ENCODE data around the gene ICAM2.
"Not testable (repeated sequence)": the region's sequence is repeated elsewhere in the genome, so short reads cannot be mapped to it uniquely, and the experiment has no call there.

Gene ICAM2

DNA sequence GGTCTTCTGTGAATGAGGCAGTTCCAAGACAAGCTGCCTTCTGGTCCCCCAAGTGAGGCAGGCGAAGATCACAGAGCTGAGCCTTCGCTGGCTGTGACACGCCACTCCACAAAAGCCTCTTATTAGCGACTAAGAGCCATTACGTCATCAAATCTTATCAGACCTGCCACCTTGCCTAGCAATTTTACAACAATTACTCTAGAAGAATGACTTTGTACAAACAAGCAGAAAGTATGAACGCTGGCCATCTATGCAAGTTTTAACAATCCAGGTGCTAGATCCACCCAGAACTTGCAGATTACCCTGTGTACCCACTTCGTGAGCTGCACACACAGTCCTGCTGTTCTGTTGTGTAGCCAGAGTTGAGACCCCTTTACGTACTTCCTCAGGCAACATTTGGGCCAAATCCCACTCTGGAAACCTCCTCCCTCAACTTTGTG, 3.8 kb upstream of the ICAM2 start:
- Histone ChIP-seq H3K9me2 (replicated peaks; ENCODE audit: low read depth, low read length) (no peaks in the 10 kb centered on the region), H3K4me1 (ENCODE audit: insufficient read depth, low read length, poor library complexity, severe bottlenecking) (peaks cover 61% of the 10 kb centered on the region), H3K4me3 (ENCODE audit: low read length, poor library complexity, severe bottlenecking) (no peak overlapping the region), H4K20me1 (ENCODE audit: insufficient read depth, low read length, poor library complexity, severe bottlenecking) (no peaks in the 10 kb centered on the region), H3K9ac (ENCODE audit: low read depth, low read length, poor library complexity, severe bottlenecking) (peak overlapping the region; percentile 51), H3K27me3 (ENCODE audit: insufficient read depth, low read length, poor library complexity, severe bottlenecking) (no peaks in the 10 kb centered on the region), H3K9me3 (ENCODE audit: insufficient read depth, low read depth, low read length) (no peaks in the 10 kb centered on the region), H3K79me2 (ENCODE audit: insufficient read depth, low read length) (peaks cover 26% of the 10 kb centered on the region), H3F3A (ENCODE audit: low read depth) (peaks cover 24% of the 10 kb centered on the region), H2AFZ (ENCODE audit: low read length) (no peak overlapping the region), H3K4me2 (ENCODE audit: low read depth, low read length, poor library complexity, severe bottlenecking) (peak overlapping the region; percentile 85), H3K36me3 (ENCODE audit: insufficient read depth, low read length) (no peaks in the 10 kb centered on the region)
- TF ChIP-seq EZH2phosphoT487 (IDR thresholded peaks at IDR 0.05; ENCODE audit: borderline replicate concordance) = no peak
- no peak for TF ChIP-seq CTCF (conservative IDR thresholded peaks at IDR 0.05; ENCODE audit: low read length)

DNA sequence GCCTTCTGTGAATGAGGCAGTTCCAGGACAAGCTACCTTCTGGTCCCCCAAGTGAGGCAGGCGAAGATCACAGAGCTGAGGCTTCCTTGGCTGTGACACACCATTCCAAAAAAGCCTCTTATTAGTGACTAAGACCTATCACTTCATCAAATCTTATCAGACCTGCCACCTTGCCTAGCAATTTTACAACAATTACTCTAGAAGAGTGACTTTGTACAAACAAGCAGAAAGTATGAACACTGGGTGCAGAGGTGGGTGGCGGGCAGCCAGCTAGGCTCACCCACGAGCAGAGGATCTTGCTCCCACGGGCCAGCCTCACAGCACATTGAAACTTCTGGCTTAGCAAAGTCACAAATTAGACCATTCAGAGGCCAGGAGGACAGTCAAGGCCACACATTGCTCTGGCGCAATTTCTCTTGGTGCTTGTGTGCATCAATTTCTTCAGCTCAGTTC, 2.2 kb upstream of the ICAM2 start:
- no peak overlapping the region for H2AFZ ChIP-seq (ENCODE audit: low read length)
- H3F3A ChIP-seq (ENCODE audit: low read depth) = peaks cover 23% of the 10 kb centered on the region
- no peaks in the 10 kb centered on the region for H4K20me1 ChIP-seq (ENCODE audit: insufficient read depth, low read length, poor library complexity, severe bottlenecking)
- H3K27me3 ChIP-seq (ENCODE audit: insufficient read depth, low read length, poor library complexity, severe bottlenecking) = no peaks in the 10 kb centered on the region
- no peak overlapping the region for H3K4me3 ChIP-seq (ENCODE audit: low read length, poor library complexity, severe bottlenecking)
- TF ChIP-seq CTCF (conservative IDR thresholded peaks at IDR 0.05; ENCODE audit: low read length) (no peak), EZH2phosphoT487 (IDR thresholded peaks at IDR 0.05; ENCODE audit: borderline replicate concordance) (no peak)
- no peaks in the 10 kb centered on the region for H3K9me3 ChIP-seq (ENCODE audit: insufficient read depth, low read depth, low read length)
- H3K4me2 ChIP-seq (ENCODE audit: low read depth, low read length, poor library complexity, severe bottlenecking) = peak overlapping the region; percentile 55
- H3K4me1 ChIP-seq (ENCODE audit: insufficient read depth, low read length, poor library complexity, severe bottlenecking) = peaks cover 70% of the 10 kb centered on the region
- peak overlapping the region; percentile 85 for H3K9ac ChIP-seq (ENCODE audit: low read depth, low read length, poor library complexity, severe bottlenecking)
- no peaks in the 10 kb centered on the region for H3K9me2 ChIP-seq (replicated peaks; ENCODE audit: low read depth, low read length)
- H3K36me3 ChIP-seq (ENCODE audit: insufficient read depth, low read length) = no peaks in the 10 kb centered on the region
- peaks cover 42% of the 10 kb centered on the region for H3K79me2 ChIP-seq (ENCODE audit: insufficient read depth, low read length)

- H3F3A ChIP-seq (ENCODE audit: low read depth) = peaks cover 27% of the 10 kb centered on the region
- H3K4me2 ChIP-seq (ENCODE audit: low read depth, low read length, poor library complexity, severe bottlenecking) = peak overlapping the region; percentile 89
- not testable (repeated sequence) for H4K20me1 ChIP-seq (ENCODE audit: insufficient read depth, low read length, poor library complexity, severe bottlenecking); H3K9me3 ChIP-seq (ENCODE audit: insufficient read depth, low read depth, low read length); H3K36me3 ChIP-seq (ENCODE audit: insufficient read depth, low read length); H3K27me3 ChIP-seq (ENCODE audit: insufficient read depth, low read length, poor library complexity, severe bottlenecking); H2AFZ ChIP-seq (ENCODE audit: low read length); H3K9me2 ChIP-seq (replicated peaks; ENCODE audit: low read depth, low read length)
- peak overlapping the region; percentile 88 for H3K4me3 ChIP-seq (ENCODE audit: low read length, poor library complexity, severe bottlenecking)
- peak overlapping the region; percentile 85 for H3K9ac ChIP-seq (ENCODE audit: low read depth, low read length, poor library complexity, severe bottlenecking)
- peaks cover 78% of the 10 kb centered on the region for H3K4me1 ChIP-seq (ENCODE audit: insufficient read depth, low read length, poor library complexity, severe bottlenecking)
- H3K79me2 ChIP-seq (ENCODE audit: insufficient read depth, low read length) = peaks cover 45% of the 10 kb centered on the region
Measured at GRCh38 chr17:64019551-64019961, 877 bp downstream of the ICAM2 start.

- TF ChIP-seq CTCF (conservative IDR thresholded peaks at IDR 0.05; ENCODE audit: low read length) (peak; percentile 49), EZH2phosphoT487 (IDR thresholded peaks at IDR 0.05; ENCODE audit: borderline replicate concordance) (no peak)
- Histone ChIP-seq H3K79me2 (ENCODE audit: insufficient read depth, low read length) (peaks cover 66% of the 10 kb centered on the region), H3K4me2 (ENCODE audit: low read depth, low read length, poor library complexity, severe bottlenecking) (peak overlapping the region; percentile 89)
Measured at GRCh38 chr17:64017381-64017980, 3.0 kb downstream of the ICAM2 start.

More at GRCh38 chr17:64017381-64017980, 3.0 kb downstream of the ICAM2 start:
- Histone ChIP-seq H3K4me3 (ENCODE audit: low read length, poor library complexity, severe bottlenecking) (peak overlapping the region; percentile 88), H3F3A (ENCODE audit: low read depth) (peaks cover 23% of the 10 kb centered on the region), H3K9me3 (ENCODE audit: insufficient read depth, low read depth, low read length) (no peaks in the 10 kb centered on the region), H4K20me1 (ENCODE audit: insufficient read depth, low read length, poor library complexity, severe bottlenecking) (no peaks in the 10 kb centered on the region), H3K27me3 (ENCODE audit: insufficient read depth, low read length, poor library complexity, severe bottlenecking) (no peaks in the 10 kb centered on the region), H2AFZ (ENCODE audit: low read length) (no peak overlapping the region), H3K4me1 (ENCODE audit: insufficient read depth, low read length, poor library complexity, severe bottlenecking) (peaks cover 68% of the 10 kb centered on the region), H3K9me2 (replicated peaks; ENCODE audit: low read depth, low read length) (no peaks in the 10 kb centered on the region), H3K9ac (ENCODE audit: low read depth, low read length, poor library complexity, severe bottlenecking) (peak overlapping the region; percentile 77), H3K36me3 (ENCODE audit: insufficient read depth, low read length) (no peaks in the 10 kb centered on the region)

All from Loucy (cell line).